HG03196 (cell line): ENCODE results near the gene DESI2.
"Not testable (repeated sequence)": the region's sequence is repeated elsewhere in the genome, so short reads cannot be mapped to it uniquely, and the experiment has no call there.

Source experiments
- ATAC-seq: cut with Tn5 transposase; IDR thresholded peaks from one replicate; pipeline ENCODE4 v1.9.1; 2021; ENCODE audit not compliant: unreplicated experiment

DESI2 gene

DNA sequence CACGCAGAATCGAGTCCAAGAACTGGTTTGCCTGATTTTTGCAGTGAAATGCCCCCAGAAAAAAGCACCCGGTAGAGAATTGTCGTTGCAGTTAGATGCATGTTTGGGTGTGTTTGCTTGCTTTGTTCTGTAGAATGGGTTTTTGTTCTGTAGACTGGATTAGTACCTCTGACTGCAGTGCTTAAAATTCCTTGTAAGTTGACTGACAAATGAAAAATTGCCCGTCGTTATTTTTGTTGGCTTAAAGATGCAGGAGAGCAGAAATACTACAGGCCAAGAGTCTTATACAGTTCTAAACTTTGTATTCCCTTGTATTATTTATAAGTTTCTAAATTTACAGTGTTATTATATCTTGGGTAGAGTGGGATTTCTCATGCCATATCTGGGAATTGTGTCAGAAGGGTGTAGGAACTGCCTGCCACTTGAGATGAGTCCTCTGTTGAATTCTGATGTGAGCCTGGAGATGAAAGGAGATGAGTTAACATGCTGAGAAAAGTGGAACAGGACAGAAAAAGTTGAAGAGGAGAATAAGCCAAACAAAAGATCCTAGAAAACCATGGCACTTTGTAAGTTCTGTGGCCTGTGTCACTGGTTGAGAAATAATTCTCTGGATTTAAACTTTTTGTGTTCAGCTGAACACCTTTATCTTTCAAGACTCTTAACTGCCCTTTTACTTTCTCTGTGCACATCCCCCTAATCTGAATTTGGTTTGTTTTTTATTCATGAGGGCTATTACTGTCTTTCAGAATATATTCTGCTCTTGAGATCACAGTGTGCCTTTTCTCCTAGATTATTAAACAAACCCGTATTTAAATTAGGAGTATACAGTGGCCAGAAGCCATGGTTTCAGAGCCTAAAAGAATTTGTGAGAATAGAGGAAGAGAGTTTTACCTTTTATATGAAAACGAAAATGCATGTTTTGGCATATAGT is 1.4 kb downstream of the DESI2 start:
- no peak for ATAC-seq

DNA sequence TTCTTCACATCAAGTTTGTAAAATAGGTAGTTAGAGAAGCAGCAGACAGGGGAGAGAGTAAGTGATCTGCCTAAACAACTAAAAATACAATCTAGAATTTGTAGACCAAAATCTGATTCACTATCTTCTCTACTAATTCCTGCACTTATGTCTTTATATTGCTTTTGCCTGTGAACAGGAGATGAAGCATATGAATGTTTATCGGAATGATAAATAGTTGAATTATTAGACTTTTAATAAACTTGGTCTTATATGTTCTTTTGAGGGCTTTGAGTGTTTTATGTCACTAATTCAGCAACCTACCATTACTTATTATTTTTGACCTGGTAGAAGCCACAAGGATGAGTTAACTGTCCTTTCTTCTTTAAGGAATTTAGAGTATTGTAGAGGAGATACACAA is 2.3 kb downstream of the DESI2 start:
- no peak for ATAC-seq

DNA sequence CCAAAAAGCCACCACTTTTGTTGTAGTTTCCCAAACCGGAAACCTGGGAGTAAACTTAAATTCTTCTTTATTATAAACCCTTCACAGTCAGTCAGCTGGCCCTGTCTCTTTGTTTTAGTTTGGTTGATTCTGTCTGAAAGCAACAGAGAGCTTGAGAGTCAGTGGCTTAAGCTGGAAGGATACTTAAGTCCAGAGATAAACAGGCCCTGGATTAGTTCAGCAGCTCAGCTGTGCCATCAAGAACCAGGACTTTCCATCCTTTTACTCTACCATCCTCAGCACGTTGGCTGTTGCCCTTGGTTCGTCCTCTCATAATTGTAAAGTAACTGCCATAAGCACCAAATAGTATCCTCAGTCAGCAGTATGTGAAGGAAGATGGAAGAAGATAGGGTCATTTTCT is 4.5 kb downstream of the DESI2 start:
- no peak for ATAC-seq

DNA sequence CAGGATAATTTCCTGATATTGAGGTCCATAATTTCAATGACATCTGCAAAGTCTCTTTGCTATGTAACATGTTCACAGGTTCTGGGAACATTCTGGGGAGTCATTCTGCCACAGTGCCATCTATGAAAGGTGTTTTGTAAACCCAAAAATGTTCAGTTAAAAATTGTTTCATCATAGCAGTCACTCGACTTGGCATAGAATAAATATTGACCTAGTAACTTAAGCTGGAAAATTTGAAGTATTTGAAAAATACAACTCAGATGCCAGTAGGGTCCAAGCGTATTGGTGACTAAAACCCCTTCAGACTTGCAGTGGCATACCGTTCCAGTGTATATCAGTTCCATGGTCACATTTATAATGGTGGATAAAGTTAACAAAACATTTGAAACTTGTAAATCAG is 6.8 kb downstream of the DESI2 start:
- no peak for ATAC-seq

DNA sequence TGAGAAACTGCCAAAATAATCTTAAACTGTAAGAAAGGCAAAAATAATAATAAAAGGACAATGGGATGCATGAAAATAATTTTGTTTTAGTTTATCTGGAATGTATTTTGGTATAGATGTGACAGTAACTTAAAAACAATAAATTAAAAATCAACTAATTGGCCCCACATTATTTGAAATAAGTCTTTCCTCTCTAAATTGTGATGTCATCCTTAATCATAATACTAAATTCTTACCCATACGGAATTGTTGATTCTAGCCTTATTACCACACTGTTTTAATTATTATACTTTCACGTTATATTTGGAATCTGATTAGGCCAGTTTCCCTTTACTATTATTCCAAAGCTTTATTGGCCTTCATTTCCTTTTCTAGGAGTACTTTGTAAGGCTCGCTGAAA is 7.7 kb downstream of the DESI2 start:
- no peak for ATAC-seq

DNA sequence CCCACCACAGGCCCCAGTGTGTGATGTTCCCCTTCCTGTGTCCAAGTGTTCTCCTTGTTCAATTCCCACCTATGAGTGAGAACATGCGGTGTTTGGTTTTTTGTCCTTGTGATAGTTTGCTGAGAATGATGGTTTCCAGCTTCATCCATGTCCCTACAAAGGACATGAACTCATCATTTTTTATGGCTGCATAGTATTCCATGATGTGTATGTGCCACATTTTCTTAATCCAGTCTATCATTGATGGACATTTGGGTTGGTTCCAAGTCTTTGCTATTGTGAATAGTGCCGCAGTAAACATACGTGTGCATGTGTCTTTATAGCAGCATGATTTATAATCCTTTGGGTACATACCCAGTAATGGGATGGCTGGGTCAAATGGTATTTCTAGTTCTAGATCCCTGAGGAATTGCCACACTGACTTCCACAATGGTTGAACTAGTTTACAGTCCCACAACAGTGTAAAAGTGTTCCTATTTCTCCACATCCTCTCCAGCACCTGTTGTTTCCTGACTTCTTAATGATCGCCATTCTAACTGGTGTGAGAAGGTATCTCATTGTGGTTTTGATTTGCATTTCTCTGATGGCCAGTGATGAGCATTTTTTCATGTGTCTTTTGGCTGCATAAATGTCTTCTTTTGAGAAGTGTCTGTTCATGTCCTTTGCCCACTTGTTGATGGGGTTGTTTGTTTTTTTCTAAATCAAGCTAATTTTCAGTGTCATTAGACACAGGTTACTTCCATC is 8.8 kb downstream of the DESI2 start:
- ATAC-seq, result not testable (repeated sequence)

DNA sequence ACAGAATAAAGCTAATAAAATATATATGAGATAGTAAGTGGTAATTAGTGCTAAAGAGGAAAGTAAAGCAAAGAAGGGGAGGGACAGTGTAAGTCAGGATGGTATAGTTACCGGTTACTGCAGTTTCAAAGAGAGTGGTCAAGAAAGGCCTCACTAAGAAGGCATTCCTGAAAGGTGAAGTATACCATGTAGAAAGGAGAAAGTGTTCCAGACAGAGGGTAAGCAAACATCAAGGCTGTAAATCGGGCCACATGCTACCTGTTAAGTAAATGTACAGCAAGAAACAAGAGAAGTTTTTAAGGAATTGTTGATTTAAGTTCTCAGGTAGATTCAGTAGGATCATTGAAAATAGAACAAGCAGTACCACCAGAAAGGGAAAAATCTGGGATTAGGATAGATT is 9.7 kb downstream of the DESI2 start:
- no peak for ATAC-seq

DNA sequence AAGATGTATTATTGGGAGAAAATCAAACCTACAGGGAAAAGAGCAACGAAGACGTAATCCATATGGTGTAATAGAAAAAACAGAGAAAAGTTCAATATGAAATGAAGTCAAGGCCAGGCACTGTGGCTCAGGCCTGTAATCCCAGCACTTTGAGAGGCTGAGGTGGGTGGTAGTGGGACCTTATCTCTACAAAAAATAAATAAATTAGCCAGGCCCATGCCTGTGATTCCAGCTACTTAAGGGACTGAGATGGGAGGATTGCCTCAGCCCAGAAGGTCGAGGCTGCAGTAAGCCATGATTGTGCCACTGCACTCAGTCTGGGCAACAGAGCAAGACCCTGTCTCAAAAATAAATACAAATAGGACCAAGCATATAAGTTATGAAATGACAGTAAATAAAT is 11.4 kb downstream of the DESI2 start:
- no peak for ATAC-seq

DNA sequence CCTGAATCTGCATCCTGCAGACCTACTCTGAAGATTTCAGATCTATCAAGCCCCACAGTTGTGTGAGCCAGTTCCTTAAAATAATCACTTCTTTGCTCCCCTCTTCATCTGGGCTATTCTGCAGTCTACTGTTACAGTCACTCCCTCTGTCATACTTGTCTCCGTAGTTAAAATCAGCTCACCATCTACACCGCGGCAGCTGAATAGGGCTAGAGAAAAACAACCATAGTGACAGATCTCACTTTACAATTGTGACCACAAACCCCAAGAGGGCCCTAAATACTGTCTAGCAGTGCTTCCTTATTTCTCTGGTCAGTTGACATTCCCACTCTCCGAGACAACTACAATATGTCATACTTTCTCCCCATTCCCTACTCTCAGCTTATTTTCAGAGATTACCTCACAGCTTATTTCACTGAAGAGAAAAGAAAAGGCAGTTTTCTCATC is 12.9 kb downstream of the DESI2 start:
- peak; percentile 89 for ATAC-seq

DNA sequence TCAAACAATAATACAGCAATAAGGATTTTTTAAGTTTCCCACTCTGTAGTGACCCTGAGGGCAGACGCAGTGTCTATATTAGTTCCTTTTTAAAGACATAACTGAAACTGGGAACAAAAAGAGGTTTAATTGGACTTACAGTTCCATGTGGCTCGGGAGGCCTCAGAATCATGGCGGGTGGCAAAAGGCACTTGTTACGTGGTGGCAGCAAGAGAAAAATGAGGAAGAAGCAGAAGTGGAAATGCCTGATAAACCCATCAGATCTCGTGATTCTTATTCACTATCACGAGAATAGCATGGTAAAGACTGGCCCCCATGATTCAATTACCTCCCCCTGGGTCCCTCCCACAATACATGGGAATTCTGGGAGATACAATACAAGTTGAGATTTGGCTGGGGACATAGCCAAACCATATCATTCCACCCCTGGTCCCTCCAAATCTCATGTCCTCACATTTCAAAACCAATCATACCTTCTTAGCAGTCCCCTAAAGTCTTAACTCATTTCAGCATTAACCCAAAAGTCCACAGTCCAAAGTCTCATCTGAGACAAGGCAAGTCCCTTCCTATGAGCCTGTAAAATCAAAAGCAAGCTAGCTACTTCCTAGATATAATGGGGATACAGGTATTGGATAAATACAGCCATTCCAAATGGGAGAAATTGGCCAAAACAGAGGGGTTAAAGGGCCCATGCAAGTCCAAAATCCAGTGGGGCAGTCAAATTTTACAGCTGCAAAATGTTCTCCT is 13.9 kb downstream of the DESI2 start:
- not testable (repeated sequence) for ATAC-seq

DNA sequence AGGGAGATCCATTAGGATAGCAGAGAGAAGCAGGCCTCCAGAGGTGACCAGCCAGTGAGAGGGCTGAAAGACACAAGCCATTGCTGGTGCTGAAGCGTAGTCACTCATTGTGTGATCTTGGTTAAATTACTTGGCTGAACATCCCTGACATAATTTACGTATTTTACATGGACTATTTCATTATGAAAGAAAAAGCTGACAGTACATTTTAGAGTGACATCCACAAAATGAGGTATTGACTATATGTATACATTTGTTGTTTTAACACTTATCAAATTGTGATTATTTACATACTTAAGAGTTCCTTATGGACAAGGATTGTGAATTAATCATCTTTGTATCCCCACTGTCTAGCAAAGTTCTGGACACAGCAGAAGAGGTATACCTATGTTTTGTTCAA is 14.9 kb downstream of the DESI2 start:
- no peak for ATAC-seq

DNA sequence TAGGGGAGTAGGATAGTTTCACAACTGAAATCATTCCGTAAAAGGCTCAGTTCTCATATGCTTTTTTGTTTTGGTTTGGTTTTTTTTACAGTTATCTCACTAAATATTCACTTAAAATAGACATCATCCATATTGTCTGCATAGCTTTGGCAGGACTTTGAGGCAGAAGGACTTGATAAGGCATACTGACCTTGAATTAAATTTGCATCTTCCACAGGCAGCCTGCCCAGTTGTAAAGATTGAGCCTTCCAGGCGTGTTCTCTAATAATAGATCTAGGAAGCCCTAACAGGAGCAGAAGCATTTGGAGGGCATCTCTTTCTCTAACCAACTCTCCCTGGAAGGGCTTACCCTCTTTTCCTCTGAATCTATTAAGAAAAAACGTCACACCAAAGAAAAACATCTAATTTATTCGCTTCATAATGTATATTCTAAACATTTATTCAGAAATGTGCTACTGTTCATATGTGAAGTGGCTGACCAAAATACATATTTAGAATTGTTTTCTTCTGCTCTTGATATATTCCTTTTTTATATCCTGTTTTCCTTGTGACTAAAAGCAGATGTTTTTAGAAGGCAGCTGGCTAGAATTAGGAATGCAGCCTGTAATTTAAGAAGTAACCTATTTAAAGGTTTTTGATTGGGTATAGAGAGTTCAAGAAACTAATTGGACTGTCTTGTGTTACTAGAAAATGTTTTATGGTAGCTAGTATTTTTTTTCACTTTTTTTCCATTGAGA is 20.2 kb downstream of the DESI2 start:
- ATAC-seq, result no peak

DNA sequence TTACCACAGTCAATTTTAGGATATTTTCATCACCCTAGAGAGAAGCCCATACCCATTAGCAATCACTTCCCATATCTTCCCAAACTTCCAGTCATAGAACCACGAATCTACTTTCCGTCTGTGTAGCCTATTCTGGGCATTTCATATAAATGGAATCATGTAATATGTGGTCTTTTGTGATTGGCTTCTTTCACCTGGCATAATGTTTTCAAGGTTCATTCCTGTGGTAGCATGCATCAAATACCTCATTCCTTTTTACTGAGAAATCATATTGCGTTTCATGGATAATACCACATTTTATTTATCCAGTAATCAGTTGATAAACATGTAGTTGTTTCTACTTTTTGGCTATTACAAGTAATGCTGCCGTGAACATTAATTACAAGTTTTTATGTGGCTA is 21.5 kb downstream of the DESI2 start:
- no peak for ATAC-seq

DNA sequence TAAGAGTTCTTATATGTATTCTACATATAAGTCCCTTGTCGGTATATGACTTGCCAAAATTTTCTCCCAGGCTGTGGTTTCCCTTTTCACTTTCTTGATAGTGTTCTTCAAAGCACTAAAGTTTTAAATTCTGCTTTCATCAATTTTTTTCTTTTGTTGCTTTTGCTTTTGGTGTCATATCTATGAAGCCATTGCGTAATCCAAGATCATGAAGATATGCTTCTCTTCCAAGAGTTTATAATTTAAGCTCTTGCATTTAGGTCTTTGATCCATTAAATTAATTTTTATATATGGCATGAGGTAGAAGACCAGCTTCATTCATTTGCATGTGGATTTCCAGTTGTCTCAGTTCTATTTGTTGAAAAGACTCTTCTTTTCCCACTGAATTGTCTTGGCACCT is 22.2 kb downstream of the DESI2 start:
- no peak for ATAC-seq

DNA sequence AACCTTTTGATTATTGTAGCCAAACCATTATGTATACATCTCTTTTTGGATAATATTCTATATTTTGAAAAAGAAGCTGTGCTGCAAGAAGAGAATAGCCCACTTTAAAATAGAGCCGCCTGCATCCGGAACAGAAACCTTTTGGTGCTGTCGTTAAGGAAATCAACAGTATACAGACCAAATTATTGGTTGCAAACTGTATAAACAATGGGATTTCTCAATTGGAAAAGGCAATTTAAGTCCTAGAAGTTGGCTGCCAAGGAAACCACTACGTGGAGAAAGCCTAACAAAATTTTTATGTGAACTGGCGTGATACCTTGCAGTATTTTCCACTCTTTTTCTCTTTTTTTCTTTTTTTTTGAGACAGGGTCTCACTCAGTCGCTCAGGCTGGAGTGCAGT is 25.8 kb downstream of the DESI2 start:
- ATAC-seq, result no peak

DNA sequence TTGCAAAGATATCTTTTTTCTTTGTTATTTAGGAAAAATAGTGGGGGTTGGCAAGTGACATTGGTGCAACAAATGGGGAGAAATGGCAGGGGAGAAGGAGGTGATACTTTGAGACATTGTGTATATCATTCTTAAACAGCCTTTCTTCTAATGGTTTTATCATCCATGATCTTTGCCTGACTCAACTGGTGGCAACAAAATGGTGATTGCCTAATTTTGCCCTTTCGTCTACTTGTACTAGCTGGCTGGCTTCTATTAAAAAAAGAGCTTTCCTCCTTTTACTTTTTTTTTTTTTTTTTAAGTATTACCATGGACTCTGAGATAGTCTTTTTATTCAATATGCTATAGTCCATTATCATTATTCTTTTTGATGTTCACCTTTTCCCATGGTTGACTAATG is 27.7 kb downstream of the DESI2 start:
- ATAC-seq, result no peak

DNA sequence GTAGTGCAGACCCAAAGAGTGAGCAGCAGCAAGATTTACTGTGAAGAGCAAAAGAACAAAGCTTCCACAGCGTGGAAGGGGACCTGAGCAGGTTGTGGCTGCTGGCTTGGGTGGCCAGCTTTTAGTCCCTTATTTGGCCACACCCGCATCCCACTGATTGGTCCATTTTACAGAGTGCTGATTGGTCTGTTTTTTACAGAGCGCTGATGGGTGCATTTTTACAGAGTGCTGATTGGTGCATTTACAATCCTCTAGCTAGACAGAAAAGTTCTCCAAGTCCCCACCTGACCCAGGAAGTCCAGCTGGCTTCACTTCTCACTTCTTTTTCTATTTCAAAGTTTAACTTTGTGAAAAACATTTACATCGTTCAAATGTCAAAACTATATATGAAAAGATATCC is 29.2 kb downstream of the DESI2 start:
- ATAC-seq, result not testable (repeated sequence)

DNA sequence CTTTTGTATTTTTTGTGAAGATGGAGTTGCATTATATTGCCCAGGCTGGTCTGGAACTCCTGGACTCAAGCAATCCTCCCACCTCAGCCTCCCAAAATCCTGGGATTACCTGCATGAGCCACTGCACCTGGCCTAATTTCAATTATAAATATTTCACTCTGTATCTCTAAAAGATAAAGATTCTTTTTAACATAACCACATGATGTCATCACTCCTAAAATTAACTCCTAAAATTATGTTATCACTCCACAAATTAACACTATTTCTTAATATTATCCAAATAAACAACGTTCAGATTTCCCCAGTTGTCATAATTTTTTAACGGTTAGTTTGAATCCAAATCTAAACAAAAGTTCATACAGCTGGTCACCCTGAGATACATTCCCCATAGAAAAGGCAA is 43.0 kb downstream of the DESI2 start:
- ATAC-seq, result no peak

DNA sequence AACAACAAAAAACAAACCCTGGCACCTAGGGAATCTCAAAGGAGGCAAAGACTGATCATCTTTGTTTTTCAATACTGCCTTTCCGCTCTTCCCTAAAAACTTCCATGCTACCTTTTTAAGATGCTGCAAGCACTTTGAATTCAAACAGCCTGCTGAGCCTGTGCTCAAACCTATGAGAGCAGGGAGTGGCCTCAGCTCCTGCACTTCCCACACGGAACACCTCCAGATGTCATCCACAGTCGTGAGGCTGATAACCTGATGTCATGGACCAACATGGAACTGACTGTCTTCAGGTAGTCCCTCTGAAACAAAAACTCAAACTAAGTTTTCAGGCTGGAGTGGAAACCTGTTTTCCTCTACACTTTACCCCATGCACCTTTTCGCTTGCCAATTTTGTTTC is 46.8 kb downstream of the DESI2 start:
- ATAC-seq, result no peak

DNA sequence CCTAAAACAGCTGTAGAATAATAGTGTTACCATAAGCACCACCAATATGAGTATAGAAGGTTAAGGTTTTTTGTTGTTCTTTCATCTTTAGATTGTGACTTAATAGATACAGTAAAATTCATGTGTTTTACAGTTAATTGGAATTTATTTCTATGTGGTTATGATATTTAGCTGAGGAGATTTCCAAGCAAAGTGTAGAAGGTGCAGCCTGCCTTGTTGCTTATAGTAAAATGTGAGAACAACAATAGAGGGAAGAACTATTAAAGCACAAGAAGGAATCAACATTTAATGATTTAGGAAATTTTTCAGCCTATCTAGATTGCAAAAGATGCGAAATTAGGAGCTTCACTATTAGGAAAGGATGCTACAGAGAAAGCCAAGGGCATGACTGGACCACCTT is 47.9 kb downstream of the DESI2 start:
- no peak for ATAC-seq

DNA sequence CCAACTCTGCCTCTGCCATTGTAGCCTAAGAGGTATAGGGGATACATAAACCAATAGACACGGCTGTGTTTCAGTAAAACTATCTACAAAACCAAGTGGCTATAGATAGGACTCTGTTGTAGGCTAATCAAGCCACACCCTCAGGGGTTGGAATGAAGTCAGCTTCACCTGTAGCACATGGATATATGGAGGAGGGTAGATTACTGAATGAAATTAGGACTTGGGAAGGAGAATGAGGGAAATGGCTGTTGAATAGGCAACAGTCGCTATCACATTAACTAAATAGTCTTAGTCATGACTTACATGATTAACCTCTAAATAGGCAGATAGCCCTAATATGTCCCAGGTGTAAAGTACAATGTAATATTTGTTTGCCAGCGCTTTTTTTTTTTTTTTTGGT is 49.7 kb downstream of the DESI2 start:
- no peak for ATAC-seq
